Stimulated activated CD4-positive, alpha-beta T cell treated with anti-CD3 and anti-CD28 coated beads, Interleukin-1b, Interleukin-23, amount 100 ng/mL, for 24 hours (primary cell): ENCODE measurements around the gene LMAN1L.

ENCODE experiments used
- DNase-seq, 4 experiments: peaks; one replicate each; pipeline ENCODE4 v3.0.0-alpha.2; 2020; ENCODE audit warnings: low read depth in 4 of 4, low spot score in 1 of 4

The LMAN1L gene

GRCh38 chr15:74854453-74855022, 41.9 kb downstream of the LMAN1L start:
- DNase-seq, result no peak

- no peak for DNase-seq
Measured at GRCh38 chr15:74855857-74856256, 43.2 kb downstream of the LMAN1L start.

- DNase-seq, result no peak
Measured at GRCh38 chr15:74856537-74856936, 43.9 kb downstream of the LMAN1L start.

GRCh38 chr15:74857082-74857655, 44.5 kb downstream of the LMAN1L start:
- DNase-seq, result no peak

- no peak for DNase-seq
Measured at GRCh38 chr15:74857671-74858368, 45.2 kb downstream of the LMAN1L start.

- no peak for DNase-seq
Measured at GRCh38 chr15:74858369-74858740, 45.7 kb downstream of the LMAN1L start.

- no peak for DNase-seq
Measured at GRCh38 chr15:74863239-74864056, 50.8 kb downstream of the LMAN1L start.

GRCh38 chr15:74864296-74864695, 51.7 kb downstream of the LMAN1L start:
- DNase-seq, result no peak

GRCh38 chr15:74865316-74865715, 52.7 kb downstream of the LMAN1L start:
- no peak for DNase-seq

- no peak for DNase-seq
Measured at GRCh38 chr15:74866090-74866489, 53.5 kb downstream of the LMAN1L start.

GRCh38 chr15:74867466-74868038, 54.9 kb downstream of the LMAN1L start:
- no peak for DNase-seq

GRCh38 chr15:74868059-74868458, 55.4 kb downstream of the LMAN1L start:
- DNase-seq, result no peak

- DNase-seq, result no peak
Measured at GRCh38 chr15:74869372-74869725, 56.7 kb downstream of the LMAN1L start.

GRCh38 chr15:74869726-74870407, 57.2 kb downstream of the LMAN1L start:
- no peak for DNase-seq

GRCh38 chr15:74870436-74871215, 58.0 kb downstream of the LMAN1L start:
- no peak for DNase-seq

GRCh38 chr15:74872702-74873035, 60.0 kb downstream of the LMAN1L start:
- no peak for DNase-seq

GRCh38 chr15:74873036-74873755, 60.6 kb downstream of the LMAN1L start, which contains the start of gene SCAMP2:
Gene SCAMP2, minus strand, starts transcription at chr15:74873365. Its CDS starts 110 bp downstream, at chr15:74873255.
- DNase-seq, result peak; percentile 70 to 84 (median 80)

GRCh38 chr15:74873756-74874424, 61.3 kb downstream of the LMAN1L start:
- no peak for DNase-seq
